HG02798 (cell line): ENCODE data around the gene ILF3.
A peak's percentile ranks its signal among the peaks of the same experiment; 100 is the strongest.
"Not testable (repeated sequence)": the region's sequence is repeated elsewhere in the genome, so short reads cannot be mapped to it uniquely, and the experiment has no call there.

Experiments
- ATAC-seq: cut with Tn5 transposase; IDR thresholded peaks from one replicate; pipeline ENCODE4 v1.9.1; 2021; ENCODE audit warnings: mild to moderate bottlenecking; ENCODE audit not compliant: unreplicated experiment, poor library complexity

ILF3 gene

GRCh38 chr19:10641248-10641647 is 12.9 kb upstream of the ILF3 start:
- no peak for ATAC-seq

- ATAC-seq, result no peak
Observed at GRCh38 chr19:10642473-10643171, 11.5 kb upstream of the ILF3 start.

- ATAC-seq, result no peak
Observed at GRCh38 chr19:10643172-10643967, 10.8 kb upstream of the ILF3 start.

- no peak for ATAC-seq
Observed at GRCh38 chr19:10643968-10644259, 10.2 kb upstream of the ILF3 start.

- peak; percentile 55 for ATAC-seq
Observed at GRCh38 chr19:10644260-10645007, 9.7 kb upstream of the ILF3 start.

- ATAC-seq, result no peak
Observed at GRCh38 chr19:10646456-10647159, 7.5 kb upstream of the ILF3 start.

GRCh38 chr19:10648360-10648759 is 5.8 kb upstream of the ILF3 start:
- ATAC-seq, result no peak

- no peak for ATAC-seq
Observed at GRCh38 chr19:10651851-10652250, 2.3 kb upstream of the ILF3 start.

- no peak for ATAC-seq
Observed at GRCh38 chr19:10653482-10653731, 739 bp upstream of the ILF3 start.

GRCh38 chr19:10654610-10655456 is 687 bp downstream of the ILF3 start:
- peak; percentile 28 for ATAC-seq

GRCh38 chr19:10655457-10656312 is 1.5 kb downstream of the ILF3 start:
- ATAC-seq, result no peak

- no peak for ATAC-seq
Observed at GRCh38 chr19:10660346-10660745, 6.2 kb downstream of the ILF3 start.

- no peak for ATAC-seq
Observed at GRCh38 chr19:10661946-10662345, 7.8 kb downstream of the ILF3 start.

- no peak for ATAC-seq
Observed at GRCh38 chr19:10662384-10663251, 8.5 kb downstream of the ILF3 start.

- ATAC-seq, result not testable (repeated sequence)
Observed at GRCh38 chr19:10663252-10663563, 9.1 kb downstream of the ILF3 start.

- ATAC-seq, result no peak
Observed at GRCh38 chr19:10667867-10668266, 13.7 kb downstream of the ILF3 start.

- no peak for ATAC-seq
Observed at GRCh38 chr19:10669246-10669645, 15.1 kb downstream of the ILF3 start.

- no peak for ATAC-seq
Observed at GRCh38 chr19:10670182-10670581, 16.0 kb downstream of the ILF3 start.
